Lung (tissue), 12 donors: ENCODE data around the gene TMEM245. TPM values are rescaled to one million over a fixed set of nuclear protein-coding genes. Genes with fewer than 3 reads are reported as not detected.
"Not testable (repeated sequence)": the region's sequence is repeated elsewhere in the genome, so short reads cannot be mapped to it uniquely, and the experiment has no call there.

Experiments used
- ATAC-seq: fragments of 200-7000 bp; cut with Tn5 transposase; one replicate; pipeline ENCODE4 v1.9.1; 2020; ENCODE audit warnings: moderate number of reproducible peaks; ENCODE audit not compliant: insufficient read depth, low FRiP score
- DNase-seq, 3 donors: peaks; one replicate each; pipeline ENCODE4 v3.0.0-alpha.2; 2013 to 2017
- H3K27ac ChIP-seq, 2 donors: one replicate each; pipeline ENCODE4 v1.5.1; 2013; ENCODE audit warnings: mild to moderate bottlenecking in 2 of 2, moderate library complexity in 2 of 2, control low read depth in 1 of 2, inconsistent platforms in 1 of 2, low read depth in 1 of 2, low read length in 1 of 2
- H3K27me3 ChIP-seq, 3 donors: one replicate each; pipeline ENCODE4 v1.5.1; 2013; ENCODE audit warnings: low read length in 2 of 3; ENCODE audit not compliant: control insufficient read depth in 3 of 3, insufficient read depth in 3 of 3
- H3K36me3 ChIP-seq, 4 donors: one replicate each; pipeline ENCODE4 v1.5.1; 2013; ENCODE audit warnings: low read length in 4 of 4, mild to moderate bottlenecking in 1 of 4, moderate library complexity in 1 of 4; ENCODE audit not compliant: control insufficient read depth in 4 of 4, insufficient read depth in 4 of 4
- H3K4me1 ChIP-seq, 5 donors: one replicate each; pipeline ENCODE4 v1.5.1; 2013; ENCODE audit warnings: low read length in 5 of 5, mild to moderate bottlenecking in 2 of 5, moderate library complexity in 1 of 5; ENCODE audit not compliant: control insufficient read depth in 5 of 5, insufficient read depth in 5 of 5
- H3K4me3 ChIP-seq: one replicate; pipeline ENCODE4 v1.5.1; 2013; ENCODE audit warnings: mild to moderate bottlenecking, control low read depth, moderate library complexity
- H3K9ac ChIP-seq, 2 donors: one replicate each; pipeline ENCODE4 v1.5.1; 2013; ENCODE audit warnings: low read length in 2 of 2, control low read depth in 1 of 2; ENCODE audit not compliant: insufficient read depth in 1 of 2
- H3K9me3 ChIP-seq, 4 donors: one replicate each; pipeline ENCODE4 v1.5.1; 2013; ENCODE audit warnings: low read length in 3 of 4, mild to moderate bottlenecking in 1 of 4, moderate library complexity in 1 of 4; ENCODE audit not compliant: control insufficient read depth in 4 of 4, insufficient read depth in 3 of 4
- CTCF ChIP-seq: IDR thresholded peaks from 2 replicates; pipeline ENCODE4 v1.5.1; 2012; ENCODE audit warnings: mild to moderate bottlenecking; ENCODE audit errors: control extremely low read depth, extremely low read depth
- WGBS, 2 donors: extraction: QIAGEN DNeasy Blood & Tissue Kit; methylation state at CpG; one replicate each; pipeline ENCODE4 v1.1.7; 2013; 5-methylcytosine and 5-hydroxymethylcytosine counted together
- polyA plus RNA-seq, 2 donors: library from polyadenylated mRNA; stranded (reverse); fragments of 200-250 nt; gene quantifications; one replicate each; pipeline ENCODE4 v1.2.1, GENCODE V29; 2013
- total RNA-seq, 2 donors: library from RNA; depleted of rRNA in 1 of 2; stranded (reverse); fragments of >200 nt in 1 of 2; gene quantifications; one replicate each; pipeline ENCODE4 v1.2.1, GENCODE V29; 2014 to 2021
- donor health status: control.
- donor health status: control.
- donor health status: Bipolar disorder and iron deficiency.
- donor health status: healthy.
- donor health status: DM: yes; HTN: yes; CAD: no.

Gene TMEM245
- total and polyA plus RNA-seq, 4 donors = 15.0 to 137 (median 42.0) TPM

- no peak overlapping the region for H3K27ac ChIP-seq
- no peaks in the 10 kb centered on the region for H3K27me3 ChIP-seq
- no peak overlapping the region for H3K9ac ChIP-seq
- no peaks in the 10 kb centered on the region for H3K9me3 ChIP-seq
- H3K36me3 ChIP-seq = peaks cover 8 to 41% (median 23%) of the 10 kb centered on the region in 4 donors
- H3K4me1 ChIP-seq = no peaks in the 10 kb centered on the region
- WGBS, 2 donors = 74 to 79% methylated on average over 6 of the region's 6 CpGs
- no peak overlapping the region for H3K4me3 ChIP-seq
- no peak for DNase-seq
- no peak for TF ChIP-seq CTCF
- no peak for ATAC-seq
Observed at GRCh38 chr9:109062543-109062942, 57.2 kb downstream of the TMEM245 start.

GRCh38 chr9:109060191-109060590 is 59.6 kb downstream of the TMEM245 start:
- TF ChIP-seq CTCF = no peak
- no peaks in the 10 kb centered on the region for H3K27me3 ChIP-seq
- no peak overlapping the region for H3K27ac ChIP-seq
- H3K4me3 ChIP-seq = no peak overlapping the region
- WGBS, 2 donors = 76 to 91% methylated on average over 3 of the region's 3 CpGs
- peaks cover 16 to 39% (median 26%) of the 10 kb centered on the region in 4 donors for H3K36me3 ChIP-seq
- DNase-seq (no peak), ATAC-seq (no peak)
- no peaks in the 10 kb centered on the region for H3K4me1 ChIP-seq
- no peaks in the 10 kb centered on the region for H3K9me3 ChIP-seq
- H3K9ac ChIP-seq = no peak overlapping the region

- not testable (repeated sequence) for H3K9ac ChIP-seq, H3K27ac ChIP-seq, H3K27me3 ChIP-seq, H3K9me3 ChIP-seq, H3K4me1 ChIP-seq, DNase-seq, H3K4me3 ChIP-seq, ATAC-seq
- H3K36me3 ChIP-seq = peaks cover 19 to 37% (median 34%) of the 10 kb centered on the region in 4 donors
- WGBS, 2 donors = 98 to 99% methylated on average over 4 of the region's 4 CpGs
Observed at GRCh38 chr9:109053121-109053520, 66.6 kb downstream of the TMEM245 start.

GRCh38 chr9:109052416-109052815 is 67.3 kb downstream of the TMEM245 start:
- no peak for TF ChIP-seq CTCF
- peaks cover 20 to 42% (median 41%) of the 10 kb centered on the region in 4 donors for H3K36me3 ChIP-seq
- DNase-seq = no peak

More at GRCh38 chr9:109052416-109052815, 67.3 kb downstream of the TMEM245 start:
- no peaks in the 10 kb centered on the region for H3K9me3 ChIP-seq
- no peak overlapping the region for H3K9ac ChIP-seq
- H3K4me3 ChIP-seq = no peak overlapping the region
- H3K27ac ChIP-seq = no peak overlapping the region
- ATAC-seq = no peak
- H3K27me3 ChIP-seq = no peaks in the 10 kb centered on the region
- peaks cover 0 to 10% (median 0%) of the 10 kb centered on the region in 5 donors for H3K4me1 ChIP-seq
- 72 to 83% methylated on average over 2 of the region's 2 CpGs for WGBS, 2 donors
